ENCODE data around the gene CYP2A6.

DNA sequence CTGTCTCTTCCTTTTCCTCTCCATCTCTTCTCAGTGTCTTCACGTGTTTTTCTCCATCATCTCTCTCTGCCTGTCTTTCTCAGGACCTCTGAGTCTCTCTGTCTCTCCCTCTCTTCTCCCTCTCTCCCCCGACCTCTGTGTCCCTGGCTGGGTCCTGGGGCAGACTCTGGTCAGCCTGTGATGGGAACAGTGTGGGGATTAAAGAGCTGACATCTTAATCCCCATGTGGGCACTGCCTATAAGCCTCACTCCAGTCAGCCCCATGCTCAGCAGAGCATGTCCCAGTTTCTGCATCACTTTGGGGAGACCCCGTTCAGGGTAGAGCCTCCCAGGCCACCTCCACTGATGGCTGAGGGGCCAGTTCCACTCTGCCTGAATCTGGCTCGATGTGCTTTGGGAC is 35.0 kb downstream of the CYP2A6 start:
- TF ChIP-seq EP300 (IDR thresholded peaks at IDR 0.05): no peak
- no peak for TF ChIP-seq POLR2A (IDR thresholded peaks at IDR 0.05)
